GM18951 (cell line): Measurements from ENCODE around the gene CCDC187.

Source experiments
- POLR2A ChIP-seq: IDR thresholded peaks from 4 replicates; pipeline ENCODE4 v1.6.1; 2011; ENCODE audit warnings: mild to moderate bottlenecking; ENCODE audit not compliant: insufficient read length, insufficient read depth; ENCODE audit errors: extremely low read depth
- in situ Hi-C: fragments of 300-500 bp; cut with MboI; formaldehyde crosslinking; loops from one replicate; pipeline ENCODE4 v1.12.0; 2022; ENCODE audit warnings: low sequenced_read_pairs, mixed read lengths, inconsistent platforms; ENCODE audit not compliant: unreplicated experiment

The CCDC187 gene

GRCh38 chr9:136259836-136260235, 44.1 kb downstream of the CCDC187 start:
- in situ Hi-C loops = loop anchor here (25.0 kb wide), 1 partner anchor 98 kb away; no protein-coding TSS in a partner anchor
- TF ChIP-seq POLR2A = no peak

DNA sequence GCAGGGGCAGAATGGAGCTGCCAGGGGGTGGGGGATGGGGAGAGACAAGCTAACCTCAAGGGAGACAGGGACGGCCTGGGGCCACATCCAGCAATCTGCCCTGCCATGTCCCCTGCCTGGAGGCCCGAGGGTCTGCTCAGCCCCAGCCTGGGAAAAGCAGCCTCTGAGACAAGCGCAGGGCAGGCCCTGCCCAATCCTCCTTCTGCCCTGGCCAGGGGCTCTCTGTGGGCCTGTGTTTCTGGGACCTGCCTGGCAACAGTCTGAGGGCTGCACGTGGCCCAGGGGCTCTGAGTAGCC, 44.4 kb downstream of the CCDC187 start:
- in situ Hi-C loops = loop anchor here (25.0 kb wide), 1 partner anchor 97 kb away; no protein-coding TSS in a partner anchor
- TF ChIP-seq POLR2A = no peak

GRCh38 chr9:136258786-136259516, 44.9 kb downstream of the CCDC187 start:
- TF ChIP-seq POLR2A = no peak
- in situ Hi-C loops = loop anchor here (25.0 kb wide), 1 partner anchor 97 kb away; no protein-coding TSS in a partner anchor

DNA sequence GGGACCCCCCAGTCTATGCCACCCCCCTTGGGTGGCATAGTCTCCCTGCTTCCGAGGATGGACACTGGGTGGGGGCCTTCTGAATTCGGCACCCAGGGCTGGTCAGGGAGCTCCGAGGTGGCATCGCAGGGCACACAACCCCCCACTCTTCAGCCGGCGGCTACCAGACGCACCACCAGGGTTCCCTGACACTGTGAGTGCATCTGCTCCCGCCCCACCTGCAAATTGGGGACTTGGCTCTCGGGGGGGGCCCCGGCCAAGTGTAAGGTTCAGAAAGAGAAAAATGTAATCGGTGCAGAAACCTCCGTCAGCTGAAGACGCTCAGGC, 45.6 kb downstream of the CCDC187 start:
- TF ChIP-seq POLR2A = no peak
- in situ Hi-C loops = loop anchor here (25.0 kb wide), 1 partner anchor 96 kb away; no protein-coding TSS in a partner anchor

DNA sequence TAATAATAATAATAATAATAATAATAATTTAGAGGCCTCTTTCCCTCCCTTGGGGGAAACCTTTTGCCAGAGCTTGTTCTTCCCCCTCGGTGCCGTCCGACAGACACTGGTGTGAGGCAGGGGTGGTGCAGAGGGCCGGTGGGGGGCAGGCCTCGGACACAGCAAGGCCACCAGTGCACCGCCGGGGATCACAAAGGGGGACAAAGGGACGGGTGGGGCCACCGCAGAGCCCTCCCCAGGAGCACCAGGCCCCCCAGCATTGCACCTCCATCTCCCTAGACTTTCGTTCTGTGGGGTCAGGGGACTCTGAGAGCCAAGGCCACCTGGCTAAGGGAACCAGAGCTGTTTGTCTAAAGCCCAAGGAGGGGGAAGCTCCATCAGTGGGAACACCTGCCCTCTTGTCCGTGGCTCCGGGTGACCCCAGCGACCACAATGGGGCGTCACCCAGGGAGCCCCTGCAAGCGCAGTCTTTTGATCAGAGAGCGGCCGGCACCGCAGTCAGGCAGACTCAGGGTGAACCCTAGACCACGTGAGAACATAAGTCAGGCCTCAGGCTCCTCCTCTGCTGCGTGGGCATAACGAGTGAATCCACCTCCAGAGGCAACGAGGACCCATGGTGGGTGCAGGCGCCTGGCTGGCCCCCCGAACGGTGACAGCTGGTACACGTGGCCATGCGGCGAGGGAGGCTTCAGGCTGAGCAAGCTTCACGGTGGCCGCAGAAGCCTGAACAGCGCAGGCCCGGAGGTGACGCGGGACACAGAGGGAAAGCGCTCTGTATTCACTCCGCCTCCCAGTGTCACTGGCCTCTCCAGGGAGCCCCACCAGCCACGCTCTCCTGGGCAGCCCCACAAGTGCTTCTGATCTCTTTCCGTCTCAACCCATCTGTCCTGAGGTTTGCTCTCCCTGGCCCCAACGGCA, 46.3 kb downstream of the CCDC187 start:
- in situ Hi-C loops = loop anchor here (25.0 kb wide), 1 partner anchor 95 kb away; no protein-coding TSS in a partner anchor

GRCh38 chr9:136255896-136256890, 47.7 kb downstream of the CCDC187 start:
- TF ChIP-seq POLR2A = no peak
- in situ Hi-C loops = loop anchor here (25.0 kb wide), 1 partner anchor 94 kb away; no protein-coding TSS in a partner anchor

More for the DNA sequence above, 46.3 kb downstream of the CCDC187 start:
- no peak for TF ChIP-seq POLR2A

GRCh38 chr9:136255166-136255538, 48.7 kb downstream of the CCDC187 start:
- no peak for TF ChIP-seq POLR2A
- in situ Hi-C loops = loop anchor here (25.0 kb wide), 1 partner anchor 93 kb away; no protein-coding TSS in a partner anchor

- in situ Hi-C loops = loop anchor here (25.0 kb wide), 1 partner anchor 92 kb away; no protein-coding TSS in a partner anchor
- TF ChIP-seq POLR2A = no peak
Measured at GRCh38 chr9:136254381-136255165, 49.3 kb downstream of the CCDC187 start.

GRCh38 chr9:136253246-136254130, 50.4 kb downstream of the CCDC187 start:
- in situ Hi-C loops = loop anchor here (25.0 kb wide), 1 partner anchor 91 kb away; no protein-coding TSS in a partner anchor
- no peak for TF ChIP-seq POLR2A

DNA sequence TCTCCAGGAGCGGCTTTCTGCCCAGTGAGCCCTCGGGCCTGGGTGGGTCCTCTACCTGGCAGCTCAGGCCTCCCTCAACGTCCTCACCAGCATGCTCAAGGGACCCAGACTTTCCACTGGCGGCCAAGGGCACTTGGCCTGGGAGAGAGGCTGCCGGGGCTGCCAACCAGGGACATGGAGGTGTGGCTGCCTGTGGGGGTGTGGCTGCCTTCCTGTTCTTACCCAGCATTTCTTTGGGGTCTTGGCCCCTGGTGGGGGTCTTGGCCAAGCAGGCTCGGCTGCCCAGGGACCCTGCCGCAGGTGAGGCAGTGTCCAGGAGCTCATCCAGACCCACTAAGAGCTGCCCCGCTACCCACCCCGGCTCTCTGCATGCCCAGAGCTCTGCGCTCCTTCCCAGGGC, 51.0 kb downstream of the CCDC187 start:
- TF ChIP-seq POLR2A = no peak
- in situ Hi-C loops = loop anchor here (25.0 kb wide), 1 partner anchor 91 kb away; no protein-coding TSS in a partner anchor

- in situ Hi-C loops = loop anchor here (25.0 kb wide), 1 partner anchor 90 kb away; no protein-coding TSS in a partner anchor
Measured at GRCh38 chr9:136252281-136252680, 51.6 kb downstream of the CCDC187 start.

More at GRCh38 chr9:136252281-136252680, 51.6 kb downstream of the CCDC187 start:
- no peak for TF ChIP-seq POLR2A
